ENCODE measurements around the gene MIPOL1. TPM values are rescaled to one million over a fixed set of nuclear protein-coding genes. Genes with fewer than 3 reads are reported as not detected.
"Not testable (repeated sequence)": the region's sequence is repeated elsewhere in the genome, so short reads cannot be mapped to it uniquely, and the experiment has no call there.

Gene MIPOL1
- total RNA-seq, 1 experiment from 2014 or later, result 8.1 TPM

GRCh38 chr14:37279818-37280217 lies 82.1 kb downstream of the MIPOL1 start:
- no peak for DNase-seq (ENCODE audit: low read depth)

- DNase-seq (ENCODE audit: low read depth), result no peak
These were observed 87.0 kb downstream of the MIPOL1 start for GRCh38 chr14:37284760-37285159.

- DNase-seq (ENCODE audit: low read depth), result no peak
These were observed 87.5 kb downstream of the MIPOL1 start for GRCh38 chr14:37285220-37285619.

GRCh38 chr14:37289688-37290087 lies 92.0 kb downstream of the MIPOL1 start:
- no peak for DNase-seq (ENCODE audit: low read depth)

GRCh38 chr14:37295262-37295661 lies 97.5 kb downstream of the MIPOL1 start:
- not testable (repeated sequence) for DNase-seq (ENCODE audit: low read depth)

GRCh38 chr14:37311252-37311651 lies 113.5 kb downstream of the MIPOL1 start:
- no peak for DNase-seq (ENCODE audit: low read depth)

GRCh38 chr14:37318938-37319337 lies 121.2 kb downstream of the MIPOL1 start:
- no peak for DNase-seq (ENCODE audit: low read depth)

- DNase-seq (ENCODE audit: low read depth), result no peak
These were observed 122.4 kb downstream of the MIPOL1 start for GRCh38 chr14:37320106-37320505.

GRCh38 chr14:37325332-37325731 lies 127.6 kb downstream of the MIPOL1 start:
- DNase-seq (ENCODE audit: low read depth), result no peak

- no peak for DNase-seq (ENCODE audit: low read depth)
These were observed 128.7 kb downstream of the MIPOL1 start for GRCh38 chr14:37326434-37326833.

GRCh38 chr14:37327933-37328332 lies 130.2 kb downstream of the MIPOL1 start:
- DNase-seq (ENCODE audit: low read depth), result not testable (repeated sequence)

- DNase-seq (ENCODE audit: low read depth), result no peak
These were observed 130.9 kb downstream of the MIPOL1 start for GRCh38 chr14:37328673-37329072.

GRCh38 chr14:37329189-37330001 lies 131.7 kb downstream of the MIPOL1 start:
- no peak for DNase-seq (ENCODE audit: low read depth)

GRCh38 chr14:37330910-37331309 lies 133.2 kb downstream of the MIPOL1 start:
- DNase-seq (ENCODE audit: low read depth), result no peak

GRCh38 chr14:37340353-37340752 lies 142.6 kb downstream of the MIPOL1 start:
- DNase-seq (ENCODE audit: low read depth), result peak; percentile 5

- DNase-seq (ENCODE audit: low read depth), result no peak
These were observed 145.8 kb downstream of the MIPOL1 start for GRCh38 chr14:37343307-37344094.

- no peak for DNase-seq (ENCODE audit: low read depth)
These were observed 165.9 kb downstream of the MIPOL1 start for GRCh38 chr14:37363661-37364060.

- no peak for DNase-seq (ENCODE audit: low read depth)
These were observed 171.7 kb downstream of the MIPOL1 start for GRCh38 chr14:37369425-37369824.

GRCh38 chr14:37375566-37375965 lies 177.8 kb downstream of the MIPOL1 start:
- DNase-seq (ENCODE audit: low read depth), result no peak

- DNase-seq (ENCODE audit: low read depth), result no peak
These were observed 179.3 kb downstream of the MIPOL1 start for GRCh38 chr14:37376944-37377609.

GRCh38 chr14:37384870-37385596 lies 187.3 kb downstream of the MIPOL1 start:
- no peak for DNase-seq (ENCODE audit: low read depth)
